Measurements from ENCODE around the gene ZNF860.

ZNF860 gene

GRCh38 chr3:31957106-31957505 is 24.4 kb upstream of the ZNF860 start:
- H3K27ac ChIP-seq, result peak overlapping the region; percentile 25
- in situ Hi-C loops (cut with HindIII; ENCODE audit: low pct_ligation_motif_present, low sequenced_read_pairs), result no loop called here
- no peaks in the 10 kb centered on the region for H3K36me3 ChIP-seq (replicated peaks)

GRCh38 chr3:31958701-31959152 is 22.8 kb upstream of the ZNF860 start:
- no peaks in the 10 kb centered on the region for H3K27me3 ChIP-seq (replicated peaks)
- no peak overlapping the region for H3K27ac ChIP-seq
- no peak for TF ChIP-seq CTCF (IDR thresholded peaks at IDR 0.05; ENCODE audit: low read depth, low read length, missing control alignments)
- no peaks in the 10 kb centered on the region for H3K36me3 ChIP-seq (replicated peaks)
- H3K4me3 ChIP-seq (ENCODE audit: low read depth, low read length), result no peak overlapping the region
- in situ Hi-C loops (cut with HindIII; ENCODE audit: low pct_ligation_motif_present, low sequenced_read_pairs), result no loop called here
- no peak for DNase-seq

More at GRCh38 chr3:31957106-31957505, 24.4 kb upstream of the ZNF860 start:
- Histone ChIP-seq H3K4me3 (ENCODE audit: low read depth, low read length) (no peak overlapping the region), H3K27me3 (replicated peaks) (no peaks in the 10 kb centered on the region)
- no peak for TF ChIP-seq CTCF (IDR thresholded peaks at IDR 0.05; ENCODE audit: low read depth, low read length, missing control alignments)
- no peak for DNase-seq

GRCh38 chr3:31959251-31959650 is 22.3 kb upstream of the ZNF860 start:
- H3K4me3 ChIP-seq (ENCODE audit: low read depth, low read length), result no peak overlapping the region
- DNase-seq, result no peak
- TF ChIP-seq CTCF (IDR thresholded peaks at IDR 0.05; ENCODE audit: low read depth, low read length, missing control alignments), result no peak

DNA sequence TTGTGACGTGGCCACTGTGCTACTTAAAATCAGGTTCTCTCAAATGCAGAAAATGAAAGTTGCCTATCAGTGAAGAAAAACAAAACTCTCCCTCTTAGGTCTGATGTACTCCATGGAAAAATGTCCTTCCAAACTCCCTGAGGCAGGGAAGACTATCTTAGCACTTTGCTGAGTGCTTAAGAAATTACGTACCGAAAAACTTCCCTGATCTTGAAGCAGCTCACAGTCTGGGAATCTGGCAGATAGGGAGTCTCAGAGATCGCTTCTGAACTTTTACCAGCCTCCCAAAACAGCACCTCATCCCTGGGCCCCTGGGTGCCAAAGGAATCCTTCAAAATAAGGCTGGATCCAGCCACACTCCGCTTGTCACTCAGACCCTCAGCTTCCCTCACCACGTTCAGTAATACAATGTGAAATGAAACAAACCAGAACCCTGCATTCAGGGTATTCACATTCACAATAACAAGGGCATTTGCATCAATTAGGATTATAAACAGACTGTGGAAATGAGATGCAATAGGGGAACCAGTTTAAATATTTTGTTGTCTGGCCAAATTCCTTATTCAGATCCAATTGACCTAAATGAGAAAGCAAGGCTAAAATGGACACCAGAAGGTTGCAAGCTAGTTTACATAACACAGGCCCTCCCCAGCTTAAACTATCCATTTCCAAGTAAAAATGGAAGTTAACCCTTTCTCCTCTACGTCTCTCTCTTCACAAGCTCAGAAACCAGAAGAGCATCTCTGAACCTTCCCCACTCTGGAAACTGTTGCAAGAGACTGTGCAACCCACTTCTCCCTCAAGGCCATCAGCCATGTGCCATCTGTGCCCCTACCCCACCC is 21.4 kb upstream of the ZNF860 start:
- H3K36me3 ChIP-seq (replicated peaks), result no peaks in the 10 kb centered on the region
- peak overlapping the region; percentile 6 for H3K4me3 ChIP-seq (ENCODE audit: low read depth, low read length)
- H3K27ac ChIP-seq, result peak overlapping the region; percentile 39
- DNase-seq, result no peak
- no peaks in the 10 kb centered on the region for H3K27me3 ChIP-seq (replicated peaks)
- no peak for TF ChIP-seq CTCF (IDR thresholded peaks at IDR 0.05; ENCODE audit: low read depth, low read length, missing control alignments)
- in situ Hi-C loops (cut with HindIII; ENCODE audit: low pct_ligation_motif_present, low sequenced_read_pairs), result no loop called here

More at GRCh38 chr3:31959251-31959650, 22.3 kb upstream of the ZNF860 start:
- Histone ChIP-seq H3K27ac (no peak overlapping the region), H3K36me3 (replicated peaks) (no peaks in the 10 kb centered on the region), H3K27me3 (replicated peaks) (no peaks in the 10 kb centered on the region)
- in situ Hi-C loops (cut with HindIII; ENCODE audit: low pct_ligation_motif_present, low sequenced_read_pairs), result no loop called here

- DNase-seq, result no peak
- Histone ChIP-seq H3K36me3 (replicated peaks) (no peaks in the 10 kb centered on the region), H3K27ac (peak overlapping the region; percentile 35), H3K27me3 (replicated peaks) (no peaks in the 10 kb centered on the region), H3K4me3 (ENCODE audit: low read depth, low read length) (no peak overlapping the region)
- no peak for TF ChIP-seq CTCF (IDR thresholded peaks at IDR 0.05; ENCODE audit: low read depth, low read length, missing control alignments)
- in situ Hi-C loops (cut with HindIII; ENCODE audit: low pct_ligation_motif_present, low sequenced_read_pairs), result no loop called here
These were observed 20.6 kb upstream of the ZNF860 start for GRCh38 chr3:31960793-31961431.
